Natural killer cell (primary cell): Measurements from ENCODE around the gene NANOS2. TPM values are rescaled to one million over a fixed set of nuclear protein-coding genes. Genes with fewer than 3 reads are reported as not detected.
A peak's percentile ranks its signal among the peaks of the same experiment; 100 is the strongest.

ENCODE experiments used
- ATAC-seq, 3 donors: fragments of 150-1000 bp in 2 of 3; fragments of 200-7000 bp in 1 of 3; cut with Tn5 transposase; 1 replicate in 1 of 3; 2 replicates in 2 of 3; pipeline ENCODE4 v1.10.0; 2021; ENCODE audit warnings: mild to moderate bottlenecking in 2 of 3, moderate library complexity in 2 of 3
- DNase-seq, 2 donors: peaks; one replicate each; pipeline versions ENCODE4 v3.0.0 to v3.0.0-alpha.2; 2013 to 2021; ENCODE audit warnings: mixed read lengths in 1 of 2
- H3K27ac ChIP-seq: one replicate; pipeline ENCODE4 v1.5.1; 2013; ENCODE audit warnings: mild to moderate bottlenecking, low read length
- H3K27me3 ChIP-seq: one replicate; pipeline ENCODE4 v1.6.1; 2013; ENCODE audit warnings: low read length; ENCODE audit not compliant: control insufficient read depth, insufficient read depth
- H3K36me3 ChIP-seq: one replicate; pipeline ENCODE4 v1.6.1; 2013; ENCODE audit warnings: low read length; ENCODE audit not compliant: control insufficient read depth, insufficient read depth
- H3K4me1 ChIP-seq: one replicate; pipeline ENCODE4 v1.6.1; 2013; ENCODE audit warnings: low read length; ENCODE audit not compliant: control insufficient read depth, insufficient read depth
- H3K4me3 ChIP-seq: one replicate; pipeline ENCODE4 v1.5.1; 2013; ENCODE audit warnings: low read length
- H3K9me3 ChIP-seq: one replicate; pipeline ENCODE4 v1.6.1; 2013; ENCODE audit warnings: low read length; ENCODE audit not compliant: control insufficient read depth, insufficient read depth
- H3K27ac Mint-ChIP-seq, 2 donors: one replicate each; pipeline ENCODE4 v1.8.0; 2022; ENCODE audit warnings: mild to moderate bottlenecking in 2 of 2, mixed read lengths in 2 of 2, moderate library complexity in 1 of 2
- H3K27me3 Mint-ChIP-seq, 2 donors: one replicate each; pipeline ENCODE4 v1.8.0; 2022; ENCODE audit warnings: low read depth in 2 of 2, mixed read lengths in 2 of 2
- H3K36me3 Mint-ChIP-seq: one replicate; pipeline ENCODE4 v1.8.0; 2022; ENCODE audit warnings: mixed read lengths
- H3K4me1 Mint-ChIP-seq, 2 donors: one replicate each; pipeline ENCODE4 v1.8.0; 2022; ENCODE audit warnings: mixed read lengths in 2 of 2
- H3K4me3 Mint-ChIP-seq: one replicate; pipeline ENCODE4 v1.8.0; 2022; ENCODE audit warnings: mild to moderate bottlenecking, moderate library complexity, mixed read lengths
- H3K9me3 Mint-ChIP-seq, 2 donors: one replicate each; pipeline ENCODE4 v1.8.0; 2022; ENCODE audit warnings: mixed read lengths in 2 of 2
- WGBS: methylation state at CpG from one replicate; pipeline ENCODE4 v1.1.7; 2013; ENCODE audit warnings: missing lambda C conversion rate; ENCODE audit not compliant: insufficient coverage; 5-methylcytosine and 5-hydroxymethylcytosine counted together
- intact Hi-C: fragments of 100-400 bp; cut with micrococcal nuclease; formaldehyde crosslinking; loops from one replicate; pipeline ENCODE4 v1.14.2; 2022
- total RNA-seq, 4 donors: library from RNA; stranded (reverse); fragments of 120-200 nt in 1 of 4; gene quantifications; one replicate each; pipeline versions ENCODE4 v1.2.3 to v1.2.4, GENCODE V29; 2013 to 2022
- TF ChIP-seq, protein P1 (sequence below): fragments of 200-600 bp; IDR thresholded peaks from one replicate; pipeline ENCODE4 v1.8.0; 2022; ENCODE audit warnings: antibody characterized with exemption

NANOS2 gene
- total RNA-seq, 3 donors from 2014 or later (not counting 1 experiment from before 2014, with no cell fraction given) = not detected

DNA sequence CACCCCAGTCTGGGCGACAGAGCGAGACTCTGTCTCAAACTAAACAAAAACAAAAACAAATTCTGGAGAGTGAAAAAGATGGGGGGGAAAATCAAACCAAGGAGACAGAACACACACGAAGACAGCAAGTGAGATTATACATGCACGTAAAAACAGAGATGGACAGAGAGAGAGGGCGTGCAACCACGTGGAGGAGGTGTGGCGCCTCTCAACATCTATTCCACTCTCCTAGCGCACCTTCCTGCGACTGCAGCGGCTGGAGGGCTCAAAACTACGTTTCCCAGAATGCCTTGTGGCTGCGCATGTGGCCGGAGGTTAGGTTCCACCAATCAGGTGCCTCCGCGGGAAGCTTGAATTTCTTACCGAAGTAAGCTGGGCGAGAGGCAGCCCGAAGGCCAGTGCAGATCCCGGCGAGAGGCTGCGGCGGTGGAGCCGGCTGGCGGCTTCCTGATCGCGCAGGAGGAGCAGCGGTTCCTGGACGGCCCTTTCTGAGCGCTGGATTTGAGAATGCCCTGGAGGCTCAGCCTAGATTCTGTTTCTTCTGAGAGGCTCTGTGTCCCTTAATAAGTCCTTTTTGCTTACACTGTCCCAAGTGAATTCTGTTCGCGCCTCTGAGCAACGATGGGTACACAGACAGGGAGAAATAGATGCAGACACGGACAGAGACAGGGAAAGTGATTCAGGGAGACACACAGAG, 13.1 kb upstream of the NANOS2 start:
- H3K36me3 ChIP-seq = no peaks in the 10 kb centered on the region
- H3K4me1 Mint-ChIP-seq = peaks cover 13 to 15% of the 10 kb centered on the region in 2 donors
- TF ChIP-seq, protein P1, sequence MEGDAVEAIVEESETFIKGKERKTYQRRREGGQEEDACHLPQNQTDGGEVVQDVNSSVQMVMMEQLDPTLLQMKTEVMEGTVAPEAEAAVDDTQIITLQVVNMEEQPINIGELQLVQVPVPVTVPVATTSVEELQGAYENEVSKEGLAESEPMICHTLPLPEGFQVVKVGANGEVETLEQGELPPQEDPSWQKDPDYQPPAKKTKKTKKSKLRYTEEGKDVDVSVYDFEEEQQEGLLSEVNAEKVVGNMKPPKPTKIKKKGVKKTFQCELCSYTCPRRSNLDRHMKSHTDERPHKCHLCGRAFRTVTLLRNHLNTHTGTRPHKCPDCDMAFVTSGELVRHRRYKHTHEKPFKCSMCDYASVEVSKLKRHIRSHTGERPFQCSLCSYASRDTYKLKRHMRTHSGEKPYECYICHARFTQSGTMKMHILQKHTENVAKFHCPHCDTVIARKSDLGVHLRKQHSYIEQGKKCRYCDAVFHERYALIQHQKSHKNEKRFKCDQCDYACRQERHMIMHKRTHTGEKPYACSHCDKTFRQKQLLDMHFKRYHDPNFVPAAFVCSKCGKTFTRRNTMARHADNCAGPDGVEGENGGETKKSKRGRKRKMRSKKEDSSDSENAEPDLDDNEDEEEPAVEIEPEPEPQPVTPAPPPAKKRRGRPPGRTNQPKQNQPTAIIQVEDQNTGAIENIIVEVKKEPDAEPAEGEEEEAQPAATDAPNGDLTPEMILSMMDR = no peak
- H3K9me3 Mint-ChIP-seq = no peaks in the 10 kb centered on the region
- H3K4me3 Mint-ChIP-seq = peak overlapping the region; percentile 29
- H3K4me1 ChIP-seq = peaks cover 8% of the 10 kb centered on the region
- DNase-seq (peak; percentile 75 to 95), ATAC-seq (peak; percentile 83 to 98 (median 98))
- H3K36me3 Mint-ChIP-seq = no peaks in the 10 kb centered on the region
- H3K27me3 Mint-ChIP-seq = peaks cover 11 to 13% of the 10 kb centered on the region in 2 donors
- H3K27ac Mint-ChIP-seq = peak overlapping the region in 1 of 2 donors; percentile 49
- H3K27ac ChIP-seq = no peak overlapping the region
- H3K27me3 ChIP-seq = no peaks in the 10 kb centered on the region
- intact Hi-C loops = no loop called here
- no peak overlapping the region for H3K4me3 ChIP-seq
- H3K9me3 ChIP-seq = no peaks in the 10 kb centered on the region
- 5% methylated on average over 31 of the region's 33 CpGs for WGBS

DNA sequence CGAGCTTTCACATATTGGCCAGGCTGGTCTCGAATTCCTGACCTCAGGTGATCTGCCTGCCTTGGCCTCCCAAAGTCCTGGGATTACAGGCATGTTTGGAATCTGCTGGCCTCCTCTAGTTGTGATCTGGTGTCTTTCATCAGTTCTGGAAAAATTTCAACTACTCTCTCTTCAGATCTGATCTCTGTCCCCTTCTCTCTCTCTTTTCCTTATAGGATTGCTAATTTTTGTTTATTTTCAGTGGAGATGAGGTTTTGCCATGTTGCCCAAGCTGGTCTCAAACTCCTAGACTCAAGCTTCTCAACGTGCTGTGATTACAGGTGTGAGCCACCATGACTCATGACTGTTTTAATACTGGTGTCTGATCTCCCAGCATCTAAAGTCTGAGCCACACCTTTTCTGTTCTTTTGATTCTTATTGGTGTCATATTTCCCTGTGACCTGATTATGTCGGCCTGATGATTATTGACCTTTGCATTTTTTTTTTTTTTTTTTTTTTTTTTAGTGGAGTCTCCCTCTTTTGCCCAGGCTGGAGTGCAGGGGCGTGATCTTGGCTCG, 10.4 kb upstream of the NANOS2 start:
- intact Hi-C loops = no loop called here
- TF ChIP-seq, protein P1 = no peak
- no peaks in the 10 kb centered on the region for H3K27me3 ChIP-seq
- ATAC-seq (no peak), DNase-seq (no peak)
- peaks cover 8% of the 10 kb centered on the region for H3K4me1 ChIP-seq
- H3K9me3 ChIP-seq = no peaks in the 10 kb centered on the region
- Mint-ChIP-seq H3K27ac (no peak overlapping the region), H3K27me3 (peaks cover 6 to 14% of the 10 kb centered on the region in 2 donors), H3K4me1 (peaks cover 13 to 21% of the 10 kb centered on the region in 2 donors), H3K9me3 (no peaks in the 10 kb centered on the region), H3K36me3 (no peaks in the 10 kb centered on the region), H3K4me3 (no peak overlapping the region)
- H3K4me3 ChIP-seq = no peak overlapping the region
- no peaks in the 10 kb centered on the region for H3K36me3 ChIP-seq
- 75% methylated on average over 4 of the region's 6 CpGs for WGBS
- H3K27ac ChIP-seq = no peak overlapping the region

DNA sequence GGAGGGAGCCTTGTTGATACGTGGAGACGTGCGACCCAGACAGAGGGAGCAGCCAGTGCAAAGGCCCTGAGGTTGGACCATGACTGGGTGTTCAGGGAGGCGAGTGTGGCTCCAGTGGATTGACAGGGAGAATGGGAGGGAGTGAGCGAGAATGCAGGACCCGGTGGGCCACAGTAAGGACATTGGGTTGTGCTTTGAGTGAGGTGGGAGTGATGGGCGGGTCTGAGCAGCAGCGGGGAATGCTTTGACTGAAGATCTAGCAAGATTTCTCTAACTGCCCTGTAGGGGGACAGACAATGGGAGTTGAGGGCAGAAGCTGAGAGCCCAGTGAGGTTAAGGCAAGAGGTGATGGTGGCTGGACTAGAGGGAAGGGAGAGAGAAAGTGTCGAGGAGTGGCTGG, 7.7 kb upstream of the NANOS2 start:
- 71% methylated on average over 9 of the region's 9 CpGs for WGBS

More for the DNA sequence above, 7.7 kb upstream of the NANOS2 start:
- Histone ChIP-seq H3K27me3 (no peaks in the 10 kb centered on the region), H3K36me3 (no peaks in the 10 kb centered on the region), H3K4me3 (no peak overlapping the region), H3K4me1 (no peaks in the 10 kb centered on the region), H3K27ac (no peak overlapping the region), H3K9me3 (no peaks in the 10 kb centered on the region)
- H3K27me3 Mint-ChIP-seq = peaks cover 7 to 13% of the 10 kb centered on the region in 2 donors
- no peaks in the 10 kb centered on the region for H3K36me3 Mint-ChIP-seq
- TF ChIP-seq, protein P1 = no peak
- H3K4me3 Mint-ChIP-seq = no peak overlapping the region
- no peaks in the 10 kb centered on the region for H3K9me3 Mint-ChIP-seq
- no peak for DNase-seq
- H3K27ac Mint-ChIP-seq = no peak overlapping the region
- H3K4me1 Mint-ChIP-seq = peaks cover 5 to 11% of the 10 kb centered on the region in 2 donors
- intact Hi-C loops = no loop called here
- ATAC-seq = peak in 2 of 3 donors; percentile 34 to 65
